ENCODE data around the gene FAIM2.
"Not testable (repeated sequence)": the region's sequence is repeated elsewhere in the genome, so short reads cannot be mapped to it uniquely, and the experiment has no call there.

FAIM2 gene

GRCh38 chr12:49871811-49872251, 31.9 kb downstream of the FAIM2 start:
- H3K36me3 ChIP-seq (ENCODE audit: control insufficient read depth, insufficient read depth, low read length); H3K9me3 ChIP-seq (ENCODE audit: control insufficient read depth, low read length); DNase-seq; H3K27me3 ChIP-seq (replicated peaks; ENCODE audit: control insufficient read depth, insufficient read depth, low read length, poor library complexity, severe bottlenecking); H3K4me3 ChIP-seq (ENCODE audit: insufficient read depth, low read depth, low read length, poor library complexity, severe bottlenecking); H3K27ac ChIP-seq (ENCODE audit: insufficient read depth, low read length, poor library complexity, severe bottlenecking); H3K4me1 ChIP-seq (ENCODE audit: control insufficient read depth, insufficient read depth, low read length, poor library complexity, severe bottlenecking): not testable (repeated sequence)

GRCh38 chr12:49871263-49871561, 32.5 kb downstream of the FAIM2 start:
- no peak for DNase-seq
- Histone ChIP-seq H3K4me1 (ENCODE audit: control insufficient read depth, insufficient read depth, low read length, poor library complexity, severe bottlenecking) (no peaks in the 10 kb centered on the region), H3K4me3 (ENCODE audit: insufficient read depth, low read depth, low read length, poor library complexity, severe bottlenecking) (no peak overlapping the region)

GRCh38 chr12:49870501-49871262, 33.0 kb downstream of the FAIM2 start:
- Histone ChIP-seq H3K27me3 (replicated peaks; ENCODE audit: control insufficient read depth, insufficient read depth, low read length, poor library complexity, severe bottlenecking) (no peaks in the 10 kb centered on the region), H3K4me3 (ENCODE audit: insufficient read depth, low read depth, low read length, poor library complexity, severe bottlenecking) (no peak overlapping the region), H3K36me3 (ENCODE audit: control insufficient read depth, insufficient read depth, low read length) (no peaks in the 10 kb centered on the region), H3K9me3 (ENCODE audit: control insufficient read depth, low read length) (no peaks in the 10 kb centered on the region), H3K27ac (ENCODE audit: insufficient read depth, low read length, poor library complexity, severe bottlenecking) (no peak overlapping the region), H3K4me1 (ENCODE audit: control insufficient read depth, insufficient read depth, low read length, poor library complexity, severe bottlenecking) (no peaks in the 10 kb centered on the region)
- no peak for DNase-seq

More at GRCh38 chr12:49871263-49871561, 32.5 kb downstream of the FAIM2 start:
- H3K9me3 ChIP-seq (ENCODE audit: control insufficient read depth, low read length) = no peaks in the 10 kb centered on the region
- H3K36me3 ChIP-seq (ENCODE audit: control insufficient read depth, insufficient read depth, low read length) = no peaks in the 10 kb centered on the region
- H3K27me3 ChIP-seq (replicated peaks; ENCODE audit: control insufficient read depth, insufficient read depth, low read length, poor library complexity, severe bottlenecking) = no peaks in the 10 kb centered on the region
- H3K27ac ChIP-seq (ENCODE audit: insufficient read depth, low read length, poor library complexity, severe bottlenecking) = no peak overlapping the region

- Histone ChIP-seq H3K9me3 (ENCODE audit: control insufficient read depth, low read length) (no peaks in the 10 kb centered on the region), H3K27me3 (replicated peaks; ENCODE audit: control insufficient read depth, insufficient read depth, low read length, poor library complexity, severe bottlenecking) (no peaks in the 10 kb centered on the region), H3K4me3 (ENCODE audit: insufficient read depth, low read depth, low read length, poor library complexity, severe bottlenecking) (no peak overlapping the region), H3K27ac (ENCODE audit: insufficient read depth, low read length, poor library complexity, severe bottlenecking) (no peak overlapping the region), H3K4me1 (ENCODE audit: control insufficient read depth, insufficient read depth, low read length, poor library complexity, severe bottlenecking) (no peaks in the 10 kb centered on the region), H3K36me3 (ENCODE audit: control insufficient read depth, insufficient read depth, low read length) (no peaks in the 10 kb centered on the region)
- DNase-seq = no peak
Measured at GRCh38 chr12:49869816-49870500, 33.7 kb downstream of the FAIM2 start.

- H3K4me1 ChIP-seq (ENCODE audit: control insufficient read depth, insufficient read depth, low read length, poor library complexity, severe bottlenecking) = no peaks in the 10 kb centered on the region
- no peak overlapping the region for H3K27ac ChIP-seq (ENCODE audit: insufficient read depth, low read length, poor library complexity, severe bottlenecking)
- DNase-seq = no peak
- no peaks in the 10 kb centered on the region for H3K36me3 ChIP-seq (ENCODE audit: control insufficient read depth, insufficient read depth, low read length)
- no peak overlapping the region for H3K4me3 ChIP-seq (ENCODE audit: insufficient read depth, low read depth, low read length, poor library complexity, severe bottlenecking)
- no peaks in the 10 kb centered on the region for H3K27me3 ChIP-seq (replicated peaks; ENCODE audit: control insufficient read depth, insufficient read depth, low read length, poor library complexity, severe bottlenecking)
- no peaks in the 10 kb centered on the region for H3K9me3 ChIP-seq (ENCODE audit: control insufficient read depth, low read length)
Measured at GRCh38 chr12:49868952-49869815, 34.5 kb downstream of the FAIM2 start.

GRCh38 chr12:49868449-49868848, 35.3 kb downstream of the FAIM2 start:
- Histone ChIP-seq H3K27me3 (replicated peaks; ENCODE audit: control insufficient read depth, insufficient read depth, low read length, poor library complexity, severe bottlenecking) (no peaks in the 10 kb centered on the region), H3K36me3 (ENCODE audit: control insufficient read depth, insufficient read depth, low read length) (no peaks in the 10 kb centered on the region), H3K9me3 (ENCODE audit: control insufficient read depth, low read length) (no peaks in the 10 kb centered on the region), H3K4me1 (ENCODE audit: control insufficient read depth, insufficient read depth, low read length, poor library complexity, severe bottlenecking) (no peaks in the 10 kb centered on the region), H3K27ac (ENCODE audit: insufficient read depth, low read length, poor library complexity, severe bottlenecking) (no peak overlapping the region), H3K4me3 (ENCODE audit: insufficient read depth, low read depth, low read length, poor library complexity, severe bottlenecking) (no peak overlapping the region)
- no peak for DNase-seq

- Histone ChIP-seq H3K4me3 (ENCODE audit: insufficient read depth, low read depth, low read length, poor library complexity, severe bottlenecking) (no peak overlapping the region), H3K9me3 (ENCODE audit: control insufficient read depth, low read length) (no peaks in the 10 kb centered on the region), H3K27ac (ENCODE audit: insufficient read depth, low read length, poor library complexity, severe bottlenecking) (no peak overlapping the region), H3K36me3 (ENCODE audit: control insufficient read depth, insufficient read depth, low read length) (no peaks in the 10 kb centered on the region), H3K27me3 (replicated peaks; ENCODE audit: control insufficient read depth, insufficient read depth, low read length, poor library complexity, severe bottlenecking) (no peaks in the 10 kb centered on the region), H3K4me1 (ENCODE audit: control insufficient read depth, insufficient read depth, low read length, poor library complexity, severe bottlenecking) (no peaks in the 10 kb centered on the region)
- no peak for DNase-seq
Measured at GRCh38 chr12:49867570-49868341, 35.9 kb downstream of the FAIM2 start.

- Histone ChIP-seq H3K36me3 (ENCODE audit: control insufficient read depth, insufficient read depth, low read length) (no peaks in the 10 kb centered on the region), H3K9me3 (ENCODE audit: control insufficient read depth, low read length) (no peaks in the 10 kb centered on the region), H3K4me1 (ENCODE audit: control insufficient read depth, insufficient read depth, low read length, poor library complexity, severe bottlenecking) (no peaks in the 10 kb centered on the region), H3K27me3 (replicated peaks; ENCODE audit: control insufficient read depth, insufficient read depth, low read length, poor library complexity, severe bottlenecking) (no peaks in the 10 kb centered on the region), H3K4me3 (ENCODE audit: insufficient read depth, low read depth, low read length, poor library complexity, severe bottlenecking) (no peak overlapping the region), H3K27ac (ENCODE audit: insufficient read depth, low read length, poor library complexity, severe bottlenecking) (no peak overlapping the region)
- peak; percentile 41 to 55 (median 44) for DNase-seq
Measured at GRCh38 chr12:49866859-49867569, 36.7 kb downstream of the FAIM2 start.

- Histone ChIP-seq H3K36me3 (ENCODE audit: control insufficient read depth, insufficient read depth, low read length) (no peaks in the 10 kb centered on the region), H3K27ac (ENCODE audit: insufficient read depth, low read length, poor library complexity, severe bottlenecking) (no peak overlapping the region), H3K9me3 (ENCODE audit: control insufficient read depth, low read length) (no peaks in the 10 kb centered on the region), H3K4me3 (ENCODE audit: insufficient read depth, low read depth, low read length, poor library complexity, severe bottlenecking) (no peak overlapping the region), H3K27me3 (replicated peaks; ENCODE audit: control insufficient read depth, insufficient read depth, low read length, poor library complexity, severe bottlenecking) (no peaks in the 10 kb centered on the region), H3K4me1 (ENCODE audit: control insufficient read depth, insufficient read depth, low read length, poor library complexity, severe bottlenecking) (no peaks in the 10 kb centered on the region)
- DNase-seq = no peak
Measured at GRCh38 chr12:49865782-49866135, 37.9 kb downstream of the FAIM2 start.

Measured in effector memory CD4-positive, alpha-beta T cell (primary cell).